HepG2 (cell line): ENCODE results near the gene RNU7-1. TPM values are rescaled to one million over a fixed set of nuclear protein-coding genes. Genes with fewer than 3 reads are reported as not detected.
A peak's percentile ranks its signal among the peaks of the same experiment; 100 is the strongest.

Source experiments
- CENPT ChIP-seq: sonication (generic); formaldehyde crosslinking; IDR thresholded peaks from 2 replicates; pipeline ENCODE4 v1.8.0; 2022; ENCODE audit warnings: low read depth, mild to moderate bottlenecking, moderate library complexity, missing genetic modification reagents
- ETV6 ChIP-seq: sonication (generic); formaldehyde crosslinking; conservative IDR thresholded peaks from 2 replicates; pipeline ENCODE4 v1.4.0; 2020; ENCODE audit warnings: missing genetic modification reagents
- GLI4 ChIP-seq: sonication (generic); formaldehyde crosslinking; IDR thresholded peaks from 2 replicates; pipeline ENCODE4 v1.5.1; 2020; ENCODE audit warnings: missing genetic modification reagents, mild to moderate bottlenecking, moderate library complexity, borderline replicate concordance
- HOXA9 ChIP-seq: sonication (generic); formaldehyde crosslinking; IDR thresholded peaks from 2 replicates; pipeline ENCODE4 v1.8.1; 2022; ENCODE audit warnings: missing genetic modification reagents, mild to moderate bottlenecking, moderate library complexity, borderline replicate concordance
- IRF9 ChIP-seq: sonication (generic); formaldehyde crosslinking; IDR thresholded peaks from 2 replicates; pipeline ENCODE4 v1.8.0; 2022; ENCODE audit warnings: missing genetic modification reagents, mild to moderate bottlenecking, borderline replicate concordance
- KAT2B ChIP-seq: fragments of 150-350 bp; IDR thresholded peaks from 2 replicates; pipeline ENCODE4 v1.6.1; 2014; ENCODE audit warnings: low read depth, low read length, borderline replicate concordance
- NFIC ChIP-seq: IDR thresholded peaks from 2 replicates; pipeline ENCODE4 v1.6.1; 2012; ENCODE audit warnings: mild to moderate bottlenecking, low read length, inconsistent platforms
- NR2F1 ChIP-seq, 2 experiments: fragments of 450-650 bp in 1 of 2; formaldehyde crosslinking in 1 of 2; IDR thresholded peaks; 2 replicates each; pipeline versions ENCODE4 v1.5.0 to v1.6.1; 2016 to 2020; ENCODE audit warnings: mild to moderate bottlenecking in 1 of 2, missing compliant biosample characterization in 1 of 2, missing genetic modification reagents in 1 of 2, moderate library complexity in 1 of 2
- NRL ChIP-seq: sonication (generic); formaldehyde crosslinking; IDR thresholded peaks from 2 replicates; pipeline ENCODE4 v1.5.0; 2020; ENCODE audit warnings: missing genetic modification reagents, mild to moderate bottlenecking, moderate library complexity, borderline replicate concordance
- PATZ1 ChIP-seq: sonication (generic); formaldehyde crosslinking; IDR thresholded peaks from 2 replicates; pipeline ENCODE4 v1.4.0; 2020; ENCODE audit warnings: missing genetic modification reagents
- PAX8 ChIP-seq: sonication (generic); formaldehyde crosslinking; IDR thresholded peaks from 2 replicates; pipeline ENCODE4 v1.8.0; 2022; ENCODE audit warnings: mild to moderate bottlenecking, missing genetic modification reagents, borderline replicate concordance
- SAP130 ChIP-seq: IDR thresholded peaks from 2 replicates; pipeline ENCODE4 v1.6.1; 2016; ENCODE audit warnings: low read depth
- TEAD2 ChIP-seq: sonication (generic); formaldehyde crosslinking; IDR thresholded peaks from 2 replicates; pipeline ENCODE4 v1.9.0; 2021; ENCODE audit warnings: missing genetic modification reagents
- TSC22D2 ChIP-seq: sonication (generic); formaldehyde crosslinking; IDR thresholded peaks from 2 replicates; pipeline ENCODE4 v1.5.1; 2020; ENCODE audit warnings: missing genetic modification reagents, mild to moderate bottlenecking, borderline replicate concordance
- USF2 ChIP-seq, 2 experiments: sonication (generic) in 1 of 2; formaldehyde crosslinking in 1 of 2; IDR thresholded peaks; 2 replicates each; pipeline versions ENCODE4 v1.5.1 to v1.6.1; 2011 to 2020; ENCODE audit warnings: borderline replicate concordance in 1 of 2, low read depth in 1 of 2, low read length in 1 of 2, mild to moderate bottlenecking in 1 of 2, missing genetic modification reagents in 1 of 2, moderate library complexity in 1 of 2
- ZNF235 ChIP-seq: sonication (generic); formaldehyde crosslinking; IDR thresholded peaks from 2 replicates; pipeline ENCODE4 v1.8.1; 2023; ENCODE audit warnings: mild to moderate bottlenecking, missing genetic modification reagents, borderline replicate concordance
- ZNF383 ChIP-seq: sonication (generic); formaldehyde crosslinking; IDR thresholded peaks from 2 replicates; pipeline ENCODE4 v1.4.0; 2020; ENCODE audit warnings: missing genetic modification reagents, mild to moderate bottlenecking, borderline replicate concordance
- ZNF674 ChIP-seq: sonication (generic); formaldehyde crosslinking; IDR thresholded peaks from 2 replicates; pipeline ENCODE4 v1.5.0; 2020; ENCODE audit warnings: low read depth, mild to moderate bottlenecking, missing genetic modification reagents
- ZNF773 ChIP-seq: sonication (generic); formaldehyde crosslinking; IDR thresholded peaks from 2 replicates; pipeline ENCODE4 v1.4.0; 2020; ENCODE audit warnings: missing genetic modification reagents, borderline replicate concordance
- ZNF790 ChIP-seq: sonication (generic); formaldehyde crosslinking; IDR thresholded peaks from 2 replicates; pipeline ENCODE4 v1.8.0; 2022; ENCODE audit warnings: missing genetic modification reagents, mild to moderate bottlenecking, borderline replicate concordance
- polyA plus RNA-seq, 8 experiments: library from polyadenylated mRNA; depleted of rRNA in 3 of 8; stranded (reverse) in 7 of 8; unstranded in 1 of 8; fragments of >200 nt; fragmentation: Illumina TruSeq in 4 of 8; extraction: Trizol in 4 of 8; gene quantifications; 2 replicates each; pipeline versions ENCODE4 v1.2.1 to v1.2.3, GENCODE V29; 2011 to 2016; ENCODE audit warnings: low read depth in 4 of 8, missing spikeins in 1 of 8, mixed read lengths in 1 of 8; ENCODE audit not compliant: insufficient read depth in 1 of 8
- total RNA-seq, 5 experiments: library from RNA; depleted of rRNA; stranded (reverse); fragments of >200 nt; fragmentation: Illumina TruSeq; extraction: Trizol; gene quantifications; 2 replicates each; pipeline ENCODE4 v1.2.3, GENCODE V29; 2016; ENCODE audit warnings: low read depth in 1 of 5
- TF ChIP-seq, protein P1 (sequence below): IDR thresholded peaks from 2 replicates; pipeline ENCODE4 v1.6.1; 2016; ENCODE audit warnings: low read depth
- TF ChIP-seq, protein P2 (sequence below): sonication (generic); formaldehyde crosslinking; IDR thresholded peaks from 2 replicates; pipeline ENCODE4 v1.5.1; 2020; ENCODE audit warnings: missing genetic modification reagents, mild to moderate bottlenecking, borderline replicate concordance

The RNU7-1 gene
- total and polyA plus RNA-seq, 2 of the 13 experiments (the other 11 are each of a cell fraction or from before 2014, with no cell fraction given) = not detected

GRCh38 chr12:6980740-6981139 lies 37.1 kb downstream of the RNU7-1 start (continued):
- TF ChIP-seq, protein P1, sequence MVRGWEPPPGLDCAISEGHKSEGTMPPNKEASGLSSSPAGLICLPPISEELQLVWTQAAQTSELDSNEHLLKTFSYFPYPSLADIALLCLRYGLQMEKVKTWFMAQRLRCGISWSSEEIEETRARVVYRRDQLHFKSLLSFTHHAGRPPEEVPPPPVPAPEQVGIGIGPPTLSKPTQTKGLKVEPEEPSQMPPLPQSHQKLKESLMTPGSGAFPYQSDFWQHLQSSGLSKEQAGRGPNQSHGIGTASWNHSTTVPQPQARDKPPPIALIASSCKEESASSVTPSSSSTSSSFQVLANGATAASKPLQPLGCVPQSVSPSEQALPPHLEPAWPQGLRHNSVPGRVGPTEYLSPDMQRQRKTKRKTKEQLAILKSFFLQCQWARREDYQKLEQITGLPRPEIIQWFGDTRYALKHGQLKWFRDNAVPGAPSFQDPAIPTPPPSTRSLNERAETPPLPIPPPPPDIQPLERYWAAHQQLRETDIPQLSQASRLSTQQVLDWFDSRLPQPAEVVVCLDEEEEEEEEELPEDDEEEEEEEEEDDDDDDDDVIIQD (CRISPR knock-in tag) = 0 out of 2 replicates have a peak, but pooled peaks have one; percentile 0
- TF ChIP-seq GLI4 (no peak), NR2F1 (CRISPR knock-in tag; IDR thresholded peaks at IDR 0.05) (0 out of 4 replicates have a peak, but pooled peaks of 1 of the 2 experiments have one; percentile 6), IRF9 (CRISPR knock-in tag) (0 out of 2 replicates have a peak, but pooled peaks have one; percentile 21), HOXA9 (CRISPR knock-in tag) (no peak), ZNF383 (CRISPR knock-in tag) (no peak), CENPT (CRISPR knock-in tag) (no peak), TEAD2 (CRISPR knock-in tag) (no peak), KAT2B (no peak), PAX8 (CRISPR knock-in tag) (no peak), USF2 (IDR thresholded peaks at IDR 0.05; ENCODE audit: low read depth, low read length) (no peak), USF2 (CRISPR knock-in tag; IDR thresholded peaks at IDR 0.05; ENCODE audit: borderline replicate concordance) (no peak), ZNF235 (peak; percentile 55; the same call in 1 of the 2 replicates), ZNF790 (CRISPR knock-in tag) (no peak), ETV6 (no peak), SAP130 (CRISPR knock-in tag) (no peak), ZNF773 (CRISPR knock-in tag) (no peak), NFIC (0 out of 2 replicates have a peak, but pooled peaks have one; percentile 11), PATZ1 (no peak), TSC22D2 (CRISPR knock-in tag) (no peak), NRL (no peak), ZNF674 (CRISPR knock-in tag) (no peak)
- TF ChIP-seq, protein P2, sequence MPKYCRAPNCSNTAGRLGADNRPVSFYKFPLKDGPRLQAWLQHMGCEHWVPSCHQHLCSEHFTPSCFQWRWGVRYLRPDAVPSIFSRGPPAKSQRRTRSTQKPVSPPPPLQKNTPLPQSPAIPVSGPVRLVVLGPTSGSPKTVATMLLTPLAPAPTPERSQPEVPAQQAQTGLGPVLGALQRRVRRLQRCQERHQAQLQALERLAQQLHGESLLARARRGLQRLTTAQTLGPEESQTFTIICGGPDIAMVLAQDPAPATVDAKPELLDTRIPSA (CRISPR knock-in tag) = no peak
